GM12878 (cell line): ENCODE results near the gene FERMT2. TPM values are rescaled to one million over a fixed set of nuclear protein-coding genes. Genes with fewer than 3 reads are reported as not detected.

ENCODE experiments used
- ATAC-seq: fragments of 200-7000 bp; cut with Tn5 transposase; 3 replicates; pipeline ENCODE4 v1.9.1; 2020; ENCODE audit warnings: mild to moderate bottlenecking, moderate library complexity
- BruUV-seq: library from RNA; stranded (reverse); fragments of 400-500 nt; replicated peaks from 2 replicates; lab custom pipeline; 2021; lab: Mats Ljungman, UMichigan
- CTCF ChIA-PET: fragments of 300-600 bp; sonication (Branson Sonifier 250); formaldehyde crosslinking; extraction: SDS; loops from one replicate; lab custom pipeline; 2021; ENCODE audit warnings: inconsistent platforms; lab: Yijun Ruan, JAX
- POLR2A ChIA-PET: fragments of 350-600 bp; formaldehyde crosslinking; extraction: SDS; loops from one replicate; lab custom pipeline; 2021; ENCODE audit warnings: inconsistent platforms; lab: Charles Lee
- RAD21 ChIA-PET: fragments of 300-600 bp; sonication (Branson Sonifier 250); formaldehyde crosslinking; loops from one replicate; lab custom pipeline; 2023; ENCODE audit warnings: antibody characterized with exemption; ENCODE audit not compliant: unreplicated experiment; lab: Charles Lee
- SMC1A ChIA-PET: fragments of 300-600 bp; sonication (Branson Sonifier 250); formaldehyde crosslinking; loops from one replicate; lab custom pipeline; 2023; ENCODE audit not compliant: unreplicated experiment, uncharacterized antibody; lab: Charles Lee
- DNase-seq: peaks from one replicate; pipeline ENCODE4 v3.0.0-alpha.2; 2011; ENCODE audit warnings: low read depth, low spot score
- FAIRE-seq: peaks from 3 replicates; lab custom pipeline; 2011; peaks lifted over from hg19 to GRCh38; lab: Jason Lieb, UNC
- H2AFZ ChIP-seq: 2 replicates; pipeline ENCODE4 v1.6.0; 2011; ENCODE audit warnings: low read depth, low read length, control low read depth; ENCODE audit not compliant: control insufficient read depth
- H3K27ac ChIP-seq: 2 replicates; pipeline ENCODE4 v1.5.1; 2011; ENCODE audit warnings: control low read depth; ENCODE audit not compliant: control insufficient read depth, insufficient read depth
- H3K27me3 ChIP-seq, 2 experiments: replicated peaks in 1 of 2; 2 replicates each; pipeline versions ENCODE4 v1.6.0 to v1.6.1; 2011; ENCODE audit warnings: low read length in 1 of 2; ENCODE audit not compliant: control insufficient read depth in 2 of 2, insufficient read depth in 2 of 2
- H3K36me3 ChIP-seq, 2 experiments: 2 replicates each; pipeline ENCODE4 v1.5.1; 2011; ENCODE audit warnings: low read length in 1 of 2; ENCODE audit not compliant: control insufficient read depth in 2 of 2, insufficient read depth in 2 of 2
- H3K4me1 ChIP-seq: 2 replicates; pipeline ENCODE4 v1.6.1; 2011; ENCODE audit warnings: mild to moderate bottlenecking, low read length, moderate library complexity, mixed read lengths; ENCODE audit not compliant: control insufficient read depth, insufficient read depth
- H3K4me2 ChIP-seq: 2 replicates; pipeline ENCODE4 v1.6.0; 2011; ENCODE audit warnings: control low read depth; ENCODE audit not compliant: control insufficient read depth, insufficient read depth
- H3K4me3 ChIP-seq: fragments of 200-600 bp; sonication (generic); 2 replicates; pipeline ENCODE4 v1.5.1; 2016
- H3K79me2 ChIP-seq: 2 replicates; pipeline ENCODE4 v1.6.0; 2011; ENCODE audit warnings: low read length; ENCODE audit not compliant: control insufficient read depth, insufficient read depth
- H3K9ac ChIP-seq: 2 replicates; pipeline ENCODE4 v1.8.0; 2011; ENCODE audit warnings: low read length, control low read depth, mixed read lengths; ENCODE audit not compliant: control insufficient read depth, insufficient read depth
- H3K9me3 ChIP-seq: replicated peaks from 3 replicates; pipeline ENCODE4 v1.5.1; 2011; ENCODE audit warnings: mild to moderate bottlenecking, low read length; ENCODE audit not compliant: control insufficient read depth, insufficient read depth
- H4K20me1 ChIP-seq: 2 replicates; pipeline ENCODE4 v1.6.0; 2011; ENCODE audit not compliant: control insufficient read depth, insufficient read depth
- CHD2 ChIP-seq: IDR thresholded peaks from 2 replicates; pipeline ENCODE4 v1.6.1; 2011; ENCODE audit warnings: low read depth, low read length, improper control_type of control experiment, borderline replicate concordance
- E2F4 ChIP-seq: IDR thresholded peaks from 2 replicates; pipeline ENCODE4 v1.6.1; 2012; ENCODE audit warnings: low read depth, low read length, improper control_type of control experiment
- EP300 ChIP-seq, 2 experiments: fragments of 150-350 bp in 1 of 2; IDR thresholded peaks; 2 replicates each; pipeline ENCODE4 v1.6.1; 2011 to 2012; ENCODE audit warnings: low read depth in 2 of 2, low read length in 2 of 2, borderline replicate concordance in 1 of 2, improper control_type of control experiment in 1 of 2, inconsistent platforms in 1 of 2; ENCODE audit not compliant: control insufficient read depth in 1 of 2
- FOS ChIP-seq: IDR thresholded peaks from 3 replicates; pipeline ENCODE4 v1.6.1; 2011; ENCODE audit warnings: borderline replicate concordance; ENCODE audit not compliant: insufficient read length; ENCODE audit errors: extremely low read depth
- FOXM1 ChIP-seq: IDR thresholded peaks from 2 replicates; pipeline ENCODE4 v1.6.1; 2012; ENCODE audit warnings: low read depth, mild to moderate bottlenecking, inconsistent platforms, low read length, moderate library complexity
- GATAD2B ChIP-seq: fragments of 450-650 bp; conservative IDR thresholded peaks from 2 replicates; pipeline ENCODE4 v1.6.1; 2017; ENCODE audit warnings: low read depth, mild to moderate bottlenecking, moderate library complexity
- HDGF ChIP-seq: fragments of 450-650 bp; IDR thresholded peaks from 2 replicates; pipeline ENCODE4 v1.6.1; 2016; ENCODE audit warnings: antibody characterized with exemption
- IRF4 ChIP-seq: IDR thresholded peaks from 2 replicates; pipeline ENCODE4 v1.6.1; 2011; ENCODE audit warnings: low read depth, low read length
- KDM1A ChIP-seq: fragments of 200-600 bp; sonication (generic); IDR thresholded peaks from 2 replicates; pipeline ENCODE4 v1.6.1; 2016; ENCODE audit warnings: borderline replicate concordance
- NFXL1 ChIP-seq: fragments of 450-650 bp; IDR thresholded peaks from 2 replicates; pipeline ENCODE4 v1.6.1; 2017; ENCODE audit warnings: antibody characterized with exemption, mild to moderate bottlenecking, borderline replicate concordance
- PKNOX1 ChIP-seq: fragments of 450-650 bp; IDR thresholded peaks from 2 replicates; pipeline ENCODE4 v1.6.1; 2016; ENCODE audit warnings: mild to moderate bottlenecking
- PML ChIP-seq: IDR thresholded peaks from 2 replicates; pipeline ENCODE4 v1.6.1; 2012; ENCODE audit warnings: low read length, inconsistent platforms
- RUNX3 ChIP-seq: IDR thresholded peaks from 2 replicates; pipeline ENCODE4 v1.6.1; 2012; ENCODE audit warnings: low read length, inconsistent platforms
- SREBF2 ChIP-seq: IDR thresholded peaks from 2 replicates; pipeline ENCODE4 v1.6.1; 2012; ENCODE audit warnings: mild to moderate bottlenecking, low read length
- TCF7 ChIP-seq: IDR thresholded peaks from 2 replicates; pipeline ENCODE4 v1.6.1; 2014; ENCODE audit warnings: antibody characterized with exemption, borderline replicate concordance
- USF2 ChIP-seq: IDR thresholded peaks from 2 replicates; pipeline ENCODE4 v1.6.1; 2011; ENCODE audit warnings: low read depth, low read length, improper control_type of control experiment, borderline replicate concordance
- ZNF24 ChIP-seq: fragments of 450-650 bp; IDR thresholded peaks from 2 replicates; pipeline ENCODE4 v1.6.1; 2017; ENCODE audit warnings: antibody characterized with exemption, mild to moderate bottlenecking
- ZSCAN29 ChIP-seq: fragments of 450-650 bp; IDR thresholded peaks from 2 replicates; pipeline ENCODE4 v1.6.1; 2017; ENCODE audit warnings: mild to moderate bottlenecking, moderate library complexity
- WGBS: methylation state at CpG from one replicate; pipeline ENCODE4 v1.1.6; 2016; ENCODE audit warnings: low lambda C conversion rate; ENCODE audit not compliant: insufficient replicate concordance, insufficient coverage; ENCODE audit errors: missing lambda C conversion rate; 5-methylcytosine and 5-hydroxymethylcytosine counted together
- in situ Hi-C: fragments of 300-500 bp; cut with MboI; formaldehyde crosslinking; loops from 9 replicates; pipeline ENCODE4 v1.14.3; 2018; ENCODE audit warnings: mixed read lengths
- intact Hi-C: fragments of 100-400 bp; cut with micrococcal nuclease; formaldehyde crosslinking; loops from one replicate; pipeline ENCODE4 v1.14.2; 2022; ENCODE audit not compliant: unreplicated experiment
- polyA plus RNA-seq, 11 experiments: library from polyadenylated mRNA; depleted of rRNA in 4 of 11; unstranded in 6 of 11; stranded (reverse) in 5 of 11; fragments of >200 nt; fragmentation: Nextera tagmentation in 4 of 11; fragmentation: Illumina TruSeq in 1 of 11; extraction: Ambion mirVana in 4 of 11; extraction: Trizol in 1 of 11; gene quantifications; 1 replicate in 1 of 11; 2 replicates in 10 of 11; pipeline versions ENCODE4 v1.2.1 to v1.2.3, GENCODE V29; 2011 to 2016; ENCODE audit warnings: inconsistent platforms in 2 of 11, missing spikeins in 2 of 11, low read depth in 1 of 11
- total RNA-seq, 4 experiments: library from RNA; depleted of rRNA in 3 of 4; stranded (reverse); fragments of >200 nt in 3 of 4; fragmentation: Illumina TruSeq in 1 of 4; extraction: Trizol in 1 of 4; gene quantifications; 2 replicates each; pipeline versions ENCODE4 v1.2.1 to v1.2.3, GENCODE V29; 2013 to 2021
- TF ChIP-seq, protein P1 (sequence below): fragments of 450-650 bp; formaldehyde crosslinking; IDR thresholded peaks from 2 replicates; pipeline ENCODE4 v1.4.0; 2020; ENCODE audit warnings: mild to moderate bottlenecking, moderate library complexity

The FERMT2 gene
- total and polyA plus RNA-seq, 10 of the 15 experiments (the other 5 are each of a cell fraction or from before 2014, with no cell fraction given) = 4.9 to 35.5 (median 19.5) TPM

GRCh38 chr14:52910572-52910971, 40.3 kb downstream of the FERMT2 start:
- WGBS = 37% methylated on average over 2 of the region's 2 CpGs
- POLR2A ChIA-PET = no interaction called here
- ATAC-seq (no peak), FAIRE-seq (no peak), DNase-seq (no peak)
- BruUV-seq = no TSS peak
- Histone ChIP-seq H3K36me3 (no peaks in the 10 kb centered on the region), H3K27me3 (no peaks in the 10 kb centered on the region), H3K27ac (no peak overlapping the region), H3K9me3 (no peaks in the 10 kb centered on the region), H3K4me2 (no peak overlapping the region), H4K20me1 (no peaks in the 10 kb centered on the region), H3K4me1 (no peaks in the 10 kb centered on the region), H3K4me3 (no peak overlapping the region), H2AFZ (no peak overlapping the region), H3K79me2 (no peaks in the 10 kb centered on the region), H3K9ac (no peak overlapping the region)
- CTCF ChIA-PET = interaction anchor here (0.7 to 2.3 kb wide), 3 partner anchors 13 to 50 kb away, joined by 3 to 8 read pairs (median 4); no protein-coding TSS in a partner anchor
- intact Hi-C loops = no loop called here
- in situ Hi-C loops = no loop called here
- no peak for TF ChIP-seq USF2
- no peak for TF ChIP-seq RUNX3
- TF ChIP-seq EP300 (IDR thresholded peaks at IDR 0.05; ENCODE audit: borderline replicate concordance in 1 of 2, control insufficient read depth in 1 of 2, low read depth in 2 of 2, low read length in 2 of 2) = no peak
- no peak for TF ChIP-seq FOXM1
- TF ChIP-seq ZSCAN29 = no peak
- TF ChIP-seq FOS = no peak
- TF ChIP-seq GATAD2B = no peak
- TF ChIP-seq SREBF2 = no peak
- TF ChIP-seq E2F4 = no peak
- TF ChIP-seq CHD2 = no peak
- TF ChIP-seq, protein P1, sequence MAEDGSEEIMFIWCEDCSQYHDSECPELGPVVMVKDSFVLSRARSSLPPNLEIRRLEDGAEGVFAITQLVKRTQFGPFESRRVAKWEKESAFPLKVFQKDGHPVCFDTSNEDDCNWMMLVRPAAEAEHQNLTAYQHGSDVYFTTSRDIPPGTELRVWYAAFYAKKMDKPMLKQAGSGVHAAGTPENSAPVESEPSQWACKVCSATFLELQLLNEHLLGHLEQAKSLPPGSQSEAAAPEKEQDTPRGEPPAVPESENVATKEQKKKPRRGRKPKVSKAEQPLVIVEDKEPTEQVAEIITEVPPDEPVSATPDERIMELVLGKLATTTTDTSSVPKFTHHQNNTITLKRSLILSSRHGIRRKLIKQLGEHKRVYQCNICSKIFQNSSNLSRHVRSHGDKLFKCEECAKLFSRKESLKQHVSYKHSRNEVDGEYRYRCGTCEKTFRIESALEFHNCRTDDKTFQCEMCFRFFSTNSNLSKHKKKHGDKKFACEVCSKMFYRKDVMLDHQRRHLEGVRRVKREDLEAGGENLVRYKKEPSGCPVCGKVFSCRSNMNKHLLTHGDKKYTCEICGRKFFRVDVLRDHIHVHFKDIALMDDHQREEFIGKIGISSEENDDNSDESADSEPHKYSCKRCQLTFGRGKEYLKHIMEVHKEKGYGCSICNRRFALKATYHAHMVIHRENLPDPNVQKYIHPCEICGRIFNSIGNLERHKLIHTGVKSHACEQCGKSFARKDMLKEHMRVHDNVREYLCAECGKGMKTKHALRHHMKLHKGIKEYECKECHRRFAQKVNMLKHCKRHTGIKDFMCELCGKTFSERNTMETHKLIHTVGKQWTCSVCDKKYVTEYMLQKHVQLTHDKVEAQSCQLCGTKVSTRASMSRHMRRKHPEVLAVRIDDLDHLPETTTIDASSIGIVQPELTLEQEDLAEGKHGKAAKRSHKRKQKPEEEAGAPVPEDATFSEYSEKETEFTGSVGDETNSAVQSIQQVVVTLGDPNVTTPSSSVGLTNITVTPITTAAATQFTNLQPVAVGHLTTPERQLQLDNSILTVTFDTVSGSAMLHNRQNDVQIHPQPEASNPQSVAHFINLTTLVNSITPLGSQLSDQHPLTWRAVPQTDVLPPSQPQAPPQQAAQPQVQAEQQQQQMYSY (CRISPR knock-in tag) = no peak
- no peak for TF ChIP-seq IRF4
- no peak for TF ChIP-seq ZNF24
- TF ChIP-seq TCF7 = no peak
- TF ChIP-seq NFXL1 = no peak
- no peak for TF ChIP-seq PKNOX1
- TF ChIP-seq KDM1A = no peak
- no peak for TF ChIP-seq HDGF
- no peak for TF ChIP-seq PML
- SMC1A ChIA-PET = interaction anchor here (0.8 to 2.0 kb wide), 6 partner anchors 8 to 38 kb away, joined by 3 to 7 read pairs (median 4); no protein-coding TSS in a partner anchor
- RAD21 ChIA-PET = no interaction called here
